Activated naive CD8-positive, alpha-beta T cell treated with anti-CD3 and anti-CD28 coated beads, Interleukin-2, amount 50 U/mL, for 24 hours (primary cell): Measurements from ENCODE around the gene IGF2R.
A peak's percentile ranks its signal among the peaks of the same experiment; 100 is the strongest.
"Not testable (repeated sequence)": the region's sequence is repeated elsewhere in the genome, so short reads cannot be mapped to it uniquely, and the experiment has no call there.

ENCODE experiments used
- ATAC-seq: fragments of 150-1000 bp; cut with Tn5 transposase; one replicate; pipeline ENCODE4 v1.10.0; 2021
- DNase-seq: peaks from one replicate; pipeline ENCODE4 v3.0.0; 2021
- H3K27ac Mint-ChIP-seq: one replicate; pipeline ENCODE4 v1.8.0; 2021; ENCODE audit warnings: mild to moderate bottlenecking, mixed read lengths
- H3K27me3 Mint-ChIP-seq: one replicate; pipeline ENCODE4 v1.8.0; 2021; ENCODE audit warnings: mixed read lengths
- H3K36me3 Mint-ChIP-seq: one replicate; pipeline ENCODE4 v1.8.0; 2021; ENCODE audit warnings: low read depth, mixed read lengths
- H3K4me1 Mint-ChIP-seq: one replicate; pipeline ENCODE4 v1.8.0; 2021; ENCODE audit warnings: mixed read lengths
- H3K4me3 Mint-ChIP-seq: one replicate; pipeline ENCODE4 v1.8.0; 2021; ENCODE audit warnings: mild to moderate bottlenecking, moderate library complexity, mixed read lengths
- H3K9me3 Mint-ChIP-seq: one replicate; pipeline ENCODE4 v1.8.0; 2021; ENCODE audit warnings: mixed read lengths

IGF2R gene

DNA sequence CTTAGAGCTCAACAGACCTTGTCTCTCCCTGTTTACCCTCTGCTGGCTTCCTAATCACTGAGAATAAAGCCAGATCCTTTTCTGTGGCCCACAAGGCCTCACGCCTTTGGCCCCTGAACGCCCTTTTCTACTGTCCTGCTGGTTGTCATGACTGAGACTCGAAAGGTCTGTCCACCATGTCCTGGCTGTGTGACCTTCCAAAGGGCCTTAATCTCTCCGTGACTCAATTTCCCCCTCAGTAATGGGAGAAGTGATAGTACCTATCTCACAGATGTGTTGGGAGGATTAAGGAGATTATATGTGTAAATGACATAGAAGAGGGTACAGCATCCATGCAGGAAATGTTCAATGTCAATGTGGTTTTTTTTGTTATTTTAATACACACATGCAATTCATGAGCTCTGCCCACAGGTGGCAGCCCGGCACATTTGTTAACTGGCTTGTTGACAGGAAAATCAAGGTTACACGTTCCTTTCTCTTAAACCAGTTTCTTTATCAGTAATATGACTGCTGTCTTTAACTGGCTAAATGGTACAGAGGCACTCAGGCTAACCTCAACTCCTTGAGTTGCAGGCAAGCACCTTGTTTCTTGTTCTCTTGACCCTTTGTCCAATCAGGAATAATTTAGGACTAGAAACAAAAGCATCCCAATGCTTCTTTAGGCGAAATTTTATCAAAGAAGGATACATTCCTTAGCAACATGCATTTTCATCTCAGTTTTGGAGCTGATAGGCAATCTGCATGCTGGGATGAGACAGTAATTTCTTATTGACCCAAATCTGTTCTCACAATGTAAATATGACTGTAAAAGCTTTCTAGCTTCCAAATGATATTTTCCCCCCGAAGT is 169.3 kb downstream of the IGF2R start:
- ATAC-seq (no peak), DNase-seq (peak; percentile 63)
- H3K27me3 Mint-ChIP-seq = no peaks in the 10 kb centered on the region
- peaks cover 17% of the 10 kb centered on the region for H3K4me1 Mint-ChIP-seq
- no peak overlapping the region for H3K27ac Mint-ChIP-seq
- no peak overlapping the region for H3K4me3 Mint-ChIP-seq
- H3K9me3 Mint-ChIP-seq = no peaks in the 10 kb centered on the region
- no peaks in the 10 kb centered on the region for H3K36me3 Mint-ChIP-seq

GRCh38 chr6:160138839-160139419 is 170.0 kb downstream of the IGF2R start:
- ATAC-seq (no peak), DNase-seq (no peak)
- H3K27me3 Mint-ChIP-seq = no peaks in the 10 kb centered on the region
- no peaks in the 10 kb centered on the region for H3K9me3 Mint-ChIP-seq
- H3K27ac Mint-ChIP-seq = peak overlapping the region; percentile 64
- peaks cover 17% of the 10 kb centered on the region for H3K4me1 Mint-ChIP-seq
- peaks cover 2% of the 10 kb centered on the region for H3K36me3 Mint-ChIP-seq
- no peak overlapping the region for H3K4me3 Mint-ChIP-seq

- ATAC-seq (peak; percentile 42), DNase-seq (no peak)
- no peaks in the 10 kb centered on the region for H3K9me3 Mint-ChIP-seq
- peak overlapping the region; percentile 64 for H3K27ac Mint-ChIP-seq
- H3K27me3 Mint-ChIP-seq = no peaks in the 10 kb centered on the region
- peaks cover 17% of the 10 kb centered on the region for H3K4me1 Mint-ChIP-seq
- no peak overlapping the region for H3K4me3 Mint-ChIP-seq
- H3K36me3 Mint-ChIP-seq = peaks cover 2% of the 10 kb centered on the region
These were observed 170.6 kb downstream of the IGF2R start for GRCh38 chr6:160139420-160139851.

DNA sequence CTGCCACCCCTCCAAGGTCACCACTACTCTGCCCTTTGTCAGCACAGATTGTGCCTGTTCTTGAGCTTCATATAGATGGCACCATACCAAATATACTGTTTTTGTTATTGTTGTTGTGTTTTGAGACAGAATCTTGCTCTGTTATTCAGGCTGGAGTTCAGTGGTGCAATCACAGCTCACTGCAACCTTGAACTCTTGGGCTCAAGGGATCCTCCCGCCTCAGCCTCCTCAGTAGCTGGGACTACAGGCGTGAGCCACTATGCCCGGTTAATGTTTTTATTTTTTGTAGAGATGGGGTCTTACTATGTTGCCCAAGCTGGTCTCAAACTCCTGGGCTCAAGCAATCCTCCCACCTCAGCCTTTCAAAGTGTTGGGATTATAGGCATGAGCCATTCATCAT is 171.6 kb downstream of the IGF2R start:
- not testable (repeated sequence) for H3K27ac Mint-ChIP-seq, H3K27me3 Mint-ChIP-seq, ATAC-seq, H3K4me3 Mint-ChIP-seq, H3K9me3 Mint-ChIP-seq, DNase-seq, H3K36me3 Mint-ChIP-seq
- H3K4me1 Mint-ChIP-seq = peaks cover 17% of the 10 kb centered on the region

- no peaks in the 10 kb centered on the region for H3K27me3 Mint-ChIP-seq
- H3K27ac Mint-ChIP-seq = no peak overlapping the region
- H3K4me3 Mint-ChIP-seq = no peak overlapping the region
- H3K4me1 Mint-ChIP-seq = peaks cover 17% of the 10 kb centered on the region
- H3K9me3 Mint-ChIP-seq = no peaks in the 10 kb centered on the region
- ATAC-seq (no peak), DNase-seq (no peak)
- H3K36me3 Mint-ChIP-seq = peaks cover 2% of the 10 kb centered on the region
These were observed 172.3 kb downstream of the IGF2R start for GRCh38 chr6:160141001-160141726.

DNA sequence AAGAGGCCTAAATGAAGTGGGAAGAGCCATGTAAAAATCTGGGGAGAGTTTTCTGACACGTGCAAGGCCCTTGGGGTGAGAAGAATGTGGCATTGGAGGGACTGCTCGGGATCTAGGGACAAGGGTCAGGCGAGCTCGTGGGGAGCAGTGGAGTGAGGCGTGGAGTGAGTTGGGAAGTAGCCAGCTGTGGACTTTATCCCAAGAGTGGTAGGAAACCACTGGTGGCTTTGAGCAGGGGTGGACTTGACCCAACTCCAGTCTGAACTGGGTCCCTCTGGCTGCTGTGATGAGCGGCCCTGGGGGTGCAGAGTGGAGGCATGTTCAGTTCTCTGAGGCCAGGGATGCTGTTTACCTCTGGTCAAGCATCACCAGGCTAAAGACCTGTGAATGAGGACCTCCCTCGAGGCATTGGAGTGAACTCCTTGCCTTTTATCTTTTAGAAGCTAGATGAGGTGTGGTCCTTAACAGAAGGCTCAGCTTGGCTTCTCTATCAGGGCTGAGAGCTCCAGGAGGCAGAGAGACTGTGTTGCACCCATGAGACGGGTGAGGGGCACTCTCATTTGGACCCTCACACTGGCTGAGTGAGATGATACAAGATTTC is 173.3 kb downstream of the IGF2R start:
- H3K27ac Mint-ChIP-seq = no peak overlapping the region
- H3K4me3 Mint-ChIP-seq = no peak overlapping the region
- no peaks in the 10 kb centered on the region for H3K9me3 Mint-ChIP-seq
- peaks cover 2% of the 10 kb centered on the region for H3K36me3 Mint-ChIP-seq
- no peaks in the 10 kb centered on the region for H3K27me3 Mint-ChIP-seq
- ATAC-seq = no peak
- H3K4me1 Mint-ChIP-seq = peaks cover 17% of the 10 kb centered on the region
- no peak for DNase-seq

- no peak overlapping the region for H3K27ac Mint-ChIP-seq
- no peak for ATAC-seq
- H3K4me1 Mint-ChIP-seq = no peaks in the 10 kb centered on the region
- H3K27me3 Mint-ChIP-seq = peaks cover 2% of the 10 kb centered on the region
- peaks cover 5% of the 10 kb centered on the region for H3K36me3 Mint-ChIP-seq
- H3K4me3 Mint-ChIP-seq = no peak overlapping the region
- H3K9me3 Mint-ChIP-seq = peaks cover 5% of the 10 kb centered on the region
- no peak for DNase-seq
These were observed 177.7 kb downstream of the IGF2R start for GRCh38 chr6:160146454-160147145.

GRCh38 chr6:160147146-160147536 is 178.3 kb downstream of the IGF2R start:
- ATAC-seq = no peak
- H3K36me3 Mint-ChIP-seq = peaks cover 9% of the 10 kb centered on the region
- peaks cover 2% of the 10 kb centered on the region for H3K27me3 Mint-ChIP-seq

GRCh38 chr6:160154471-160154870 is 185.6 kb downstream of the IGF2R start:
- ATAC-seq (no peak), DNase-seq (no peak)
- Mint-ChIP-seq H3K4me3 (no peak overlapping the region), H3K27ac (no peak overlapping the region), H3K27me3 (no peaks in the 10 kb centered on the region), H3K9me3 (peaks cover 10% of the 10 kb centered on the region), H3K36me3 (peaks cover 19% of the 10 kb centered on the region), H3K4me1 (no peaks in the 10 kb centered on the region)

More at GRCh38 chr6:160147146-160147536, 178.3 kb downstream of the IGF2R start:
- Mint-ChIP-seq H3K27ac (no peak overlapping the region), H3K4me1 (no peaks in the 10 kb centered on the region), H3K4me3 (no peak overlapping the region), H3K9me3 (peaks cover 6% of the 10 kb centered on the region)
- no peak for DNase-seq

DNA sequence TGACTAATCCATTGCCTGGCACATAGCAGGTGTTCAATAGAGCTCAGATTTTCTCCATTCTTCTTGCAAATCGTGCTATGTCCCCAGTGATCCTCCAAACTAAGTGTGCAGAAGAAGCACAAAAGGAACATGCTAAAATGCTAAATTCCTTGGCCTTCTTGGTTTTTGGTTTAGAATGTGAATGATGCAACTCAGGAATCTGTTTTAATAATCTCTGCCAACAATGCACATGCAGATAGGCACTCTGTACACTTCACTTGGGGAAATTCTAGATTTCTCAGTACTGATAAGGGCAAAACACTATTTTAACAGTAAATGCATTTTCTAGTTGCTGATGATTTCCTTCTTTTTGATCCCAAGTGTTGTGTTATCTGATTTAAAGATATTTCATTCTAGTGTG is 188.0 kb downstream of the IGF2R start:
- H3K4me1 Mint-ChIP-seq = no peaks in the 10 kb centered on the region
- no peak for ATAC-seq
- no peaks in the 10 kb centered on the region for H3K27me3 Mint-ChIP-seq
- H3K27ac Mint-ChIP-seq = no peak overlapping the region
- peaks cover 15% of the 10 kb centered on the region for H3K36me3 Mint-ChIP-seq
- no peak for DNase-seq
- H3K9me3 Mint-ChIP-seq = peaks cover 4% of the 10 kb centered on the region
- no peak overlapping the region for H3K4me3 Mint-ChIP-seq

GRCh38 chr6:160160450-160160849 is 191.6 kb downstream of the IGF2R start:
- no peak for DNase-seq
- no peak for ATAC-seq
- no peak overlapping the region for H3K4me3 Mint-ChIP-seq
- H3K27ac Mint-ChIP-seq = no peak overlapping the region
- no peaks in the 10 kb centered on the region for H3K4me1 Mint-ChIP-seq
- peaks cover 4% of the 10 kb centered on the region for H3K36me3 Mint-ChIP-seq
- H3K9me3 Mint-ChIP-seq = peaks cover 7% of the 10 kb centered on the region
- H3K27me3 Mint-ChIP-seq = peaks cover 6% of the 10 kb centered on the region
